Right atrium auricular region (tissue), 2 donors: ENCODE data around the gene CLEC17A. TPM values are rescaled to one million over a fixed set of nuclear protein-coding genes. Genes with fewer than 3 reads are reported as not detected.
"Not testable (repeated sequence)": the region's sequence is repeated elsewhere in the genome, so short reads cannot be mapped to it uniquely, and the experiment has no call there.

Experiments used
- DNase-seq: peaks from one replicate; pipeline ENCODE4 v3.0.0-alpha.2; 2019; ENCODE audit warnings: low spot score
- H3K27ac ChIP-seq, 2 donors: fragments of 200-600 bp; sonication (generic); 1 replicate in 1 of 2; 2 replicates in 1 of 2; pipeline ENCODE4 v1.5.1; 2016 to 2019
- H3K27me3 ChIP-seq, 2 donors: fragments of 200-600 bp; sonication (generic); one replicate each; pipeline versions ENCODE4 v1.5.1 to v1.6.0; 2017 to 2019
- H3K36me3 ChIP-seq: fragments of 200-600 bp; sonication (generic); one replicate; pipeline ENCODE4 v1.5.1; 2016
- H3K4me1 ChIP-seq, 2 donors: fragments of 200-600 bp; sonication (generic); one replicate each; pipeline versions ENCODE4 v1.5.1 to v1.6.0; 2017 to 2019
- H3K4me3 ChIP-seq, 2 donors: fragments of 200-600 bp; sonication (generic); 1 replicate in 1 of 2; 2 replicates in 1 of 2; pipeline ENCODE4 v1.5.1; 2017 to 2019; ENCODE audit warnings: mild to moderate bottlenecking in 1 of 2, moderate library complexity in 1 of 2
- H3K9me3 ChIP-seq, 2 donors: fragments of 200-600 bp; sonication (generic); one replicate each; pipeline ENCODE4 v1.5.1; 2019
- CTCF ChIP-seq, 2 donors: fragments of 200-600 bp; sonication (generic); IDR thresholded peaks; one replicate each; pipeline ENCODE4 v1.5.1; 2019; ENCODE audit warnings: antibody characterized with exemption in 2 of 2
- total RNA-seq, 2 donors: library from RNA; depleted of rRNA; stranded (reverse); fragments of >200 nt; gene quantifications; one replicate each; pipeline ENCODE4 v1.1.0, GENCODE V29; 2016

The CLEC17A gene
- total RNA-seq, 2 donors from 2014 or later = not detected

DNA sequence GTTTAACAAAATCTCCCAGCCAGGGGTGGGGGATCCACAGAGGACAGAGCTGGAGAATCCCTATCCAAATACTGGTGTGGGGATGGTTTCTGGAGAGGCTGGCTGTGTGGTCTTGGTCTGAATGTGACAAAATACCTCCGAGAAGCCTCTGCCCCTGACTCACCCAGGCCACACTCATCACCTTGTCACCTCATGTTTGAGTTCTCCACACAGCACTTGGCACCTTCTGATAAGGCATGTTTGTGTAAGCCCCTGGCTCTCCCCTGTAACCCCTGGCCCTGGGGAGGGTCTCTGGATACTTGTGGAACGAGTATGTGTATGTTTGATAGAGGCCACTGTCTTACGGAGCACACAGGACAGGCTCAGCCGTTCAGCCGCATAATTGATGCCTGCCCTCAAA lies 38.8 kb upstream of the CLEC17A start:
- H3K27ac ChIP-seq = no peak overlapping the region
- no peak for DNase-seq
- H3K36me3 ChIP-seq = no peaks in the 10 kb centered on the region
- no peaks in the 10 kb centered on the region for H3K9me3 ChIP-seq
- H3K4me1 ChIP-seq = peaks cover 0 to 25% of the 10 kb centered on the region in 2 donors
- no peak overlapping the region for H3K4me3 ChIP-seq
- no peak for TF ChIP-seq CTCF (IDR thresholded peaks at IDR 0.05)
- H3K27me3 ChIP-seq = no peaks in the 10 kb centered on the region

GRCh38 chr19:14544977-14545715 lies 37.7 kb upstream of the CLEC17A start:
- Histone ChIP-seq H3K27me3 (no peaks in the 10 kb centered on the region), H3K9me3 (no peaks in the 10 kb centered on the region), H3K4me3 (no peak overlapping the region), H3K27ac (no peak overlapping the region), H3K36me3 (no peaks in the 10 kb centered on the region), H3K4me1 (peaks cover 0 to 25% of the 10 kb centered on the region in 2 donors)
- no peak for DNase-seq
- no peak for TF ChIP-seq CTCF (IDR thresholded peaks at IDR 0.05)

DNA sequence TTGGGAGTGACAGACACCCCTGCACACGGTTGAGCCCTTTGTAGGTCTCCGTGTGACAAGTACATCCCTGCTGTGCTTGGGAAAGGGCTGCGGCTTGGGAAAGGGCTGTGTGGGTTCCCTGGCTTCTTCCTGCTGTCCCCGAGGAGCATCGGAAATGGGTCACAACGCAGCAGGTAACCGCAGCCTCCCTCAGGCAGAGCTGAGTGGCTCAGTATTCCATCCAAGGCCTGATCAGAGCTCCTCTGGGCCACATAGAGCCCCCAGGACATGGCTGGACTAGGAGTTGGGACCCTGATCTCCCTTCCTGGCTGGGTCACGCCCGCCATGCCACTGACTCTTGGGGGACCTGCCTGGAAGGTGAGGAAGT lies 37.2 kb upstream of the CLEC17A start:
- Histone ChIP-seq H3K4me1 (peaks cover 0 to 25% of the 10 kb centered on the region in 2 donors), H3K9me3 (no peaks in the 10 kb centered on the region)

GRCh38 chr19:14550201-14550754 lies 32.6 kb upstream of the CLEC17A start:
- Histone ChIP-seq H3K4me1 (peaks cover 0 to 12% of the 10 kb centered on the region in 2 donors), H3K9me3 (no peaks in the 10 kb centered on the region), H3K27ac (no peak overlapping the region), H3K27me3 (no peaks in the 10 kb centered on the region), H3K4me3 (no peak overlapping the region), H3K36me3 (no peaks in the 10 kb centered on the region)
- no peak for DNase-seq
- no peak for TF ChIP-seq CTCF (IDR thresholded peaks at IDR 0.05)

More for the DNA sequence above, 37.2 kb upstream of the CLEC17A start:
- no peak for TF ChIP-seq CTCF (IDR thresholded peaks at IDR 0.05)
- no peak for DNase-seq
- Histone ChIP-seq H3K36me3 (no peaks in the 10 kb centered on the region), H3K4me3 (no peak overlapping the region), H3K27ac (no peak overlapping the region), H3K27me3 (no peaks in the 10 kb centered on the region)

- H3K36me3 ChIP-seq, DNase-seq, H3K9me3 ChIP-seq, H3K4me3 ChIP-seq, H3K27ac ChIP-seq, H3K27me3 ChIP-seq: not testable (repeated sequence)
- H3K4me1 ChIP-seq = peaks cover 0 to 15% of the 10 kb centered on the region in 2 donors
- peak in 1 of 2 donors; percentile 30 for TF ChIP-seq CTCF (IDR thresholded peaks at IDR 0.05)
These were observed 31.5 kb upstream of the CLEC17A start for GRCh38 chr19:14551134-14552005.

- DNase-seq, H3K27ac ChIP-seq: not testable (repeated sequence)
These were observed 30.9 kb upstream of the CLEC17A start for GRCh38 chr19:14552006-14552360.

More at GRCh38 chr19:14552006-14552360, 30.9 kb upstream of the CLEC17A start:
- peaks cover 0 to 21% of the 10 kb centered on the region in 2 donors for H3K4me1 ChIP-seq
- not testable (repeated sequence) for H3K27me3 ChIP-seq, H3K36me3 ChIP-seq, H3K4me3 ChIP-seq, H3K9me3 ChIP-seq
